ENCODE results near the gene CEL. TPM values are rescaled to one million over a fixed set of nuclear protein-coding genes. Genes with fewer than 3 reads are reported as not detected.
"Not testable (repeated sequence)": the region's sequence is repeated elsewhere in the genome, so short reads cannot be mapped to it uniquely, and the experiment has no call there.

CEL gene
- total RNA-seq, 1 donor from 2014 or later = 0.74 TPM

- Histone ChIP-seq H3K4me1 (peaks cover 6% of the 10 kb centered on the region), H3K27me3 (no peaks in the 10 kb centered on the region), H3K36me3 (no peaks in the 10 kb centered on the region), H3K9me3 (no peaks in the 10 kb centered on the region), H3K27ac (no peak overlapping the region), H3K4me3 (no peak overlapping the region)
- DNase-seq (ENCODE audit: extremely low spot score in 2 of 2) = no peak
- TF ChIP-seq CTCF (IDR thresholded peaks at IDR 0.05) = no peak
- no peak for TF ChIP-seq POLR2AphosphoS5 (IDR thresholded peaks at IDR 0.05; ENCODE audit: insufficient read depth in 1 of 2, low read depth in 1 of 2)
- intact Hi-C loops (cut with DNase I) = no loop called here
These were observed 6.0 kb downstream of the CEL start for GRCh38 chr9:133067813-133068212.

- H3K4me1 ChIP-seq; H3K4me3 ChIP-seq; H3K27me3 ChIP-seq; H3K9me3 ChIP-seq; H3K36me3 ChIP-seq; DNase-seq (ENCODE audit: extremely low spot score in 2 of 2); intact Hi-C loops (cut with DNase I); H3K27ac ChIP-seq: not testable (repeated sequence)
These were observed 6.7 kb downstream of the CEL start for GRCh38 chr9:133068431-133068830.

- DNase-seq (ENCODE audit: extremely low spot score in 2 of 2); H3K4me1 ChIP-seq; H3K27ac ChIP-seq; H3K36me3 ChIP-seq; H3K9me3 ChIP-seq; H3K27me3 ChIP-seq; H3K4me3 ChIP-seq; intact Hi-C loops (cut with DNase I): not testable (repeated sequence)
These were observed 8.8 kb downstream of the CEL start for GRCh38 chr9:133070500-133070961.

GRCh38 chr9:133070985-133071384 is 9.2 kb downstream of the CEL start:
- DNase-seq (ENCODE audit: extremely low spot score in 2 of 2); intact Hi-C loops (cut with DNase I); H3K27ac ChIP-seq; H3K4me3 ChIP-seq; H3K27me3 ChIP-seq; H3K36me3 ChIP-seq; H3K9me3 ChIP-seq; H3K4me1 ChIP-seq: not testable (repeated sequence)

- no peak overlapping the region for H3K4me3 ChIP-seq
- H3K27me3 ChIP-seq = no peaks in the 10 kb centered on the region
- H3K9me3 ChIP-seq = no peaks in the 10 kb centered on the region
- intact Hi-C loops (cut with DNase I) = no loop called here
- no peaks in the 10 kb centered on the region for H3K36me3 ChIP-seq
- DNase-seq (ENCODE audit: extremely low spot score in 2 of 2) = no peak
- TF ChIP-seq POLR2A (IDR thresholded peaks at IDR 0.05) (no peak), POLR2AphosphoS5 (IDR thresholded peaks at IDR 0.05; ENCODE audit: insufficient read depth in 1 of 2, low read depth in 1 of 2) (no peak), CTCF (IDR thresholded peaks at IDR 0.05) (no peak)
- no peaks in the 10 kb centered on the region for H3K4me1 ChIP-seq
- no peak overlapping the region for H3K27ac ChIP-seq
These were observed 9.8 kb downstream of the CEL start for GRCh38 chr9:133071484-133072150.

- H3K27me3 ChIP-seq; intact Hi-C loops (cut with DNase I); H3K36me3 ChIP-seq; H3K4me1 ChIP-seq; H3K9me3 ChIP-seq; DNase-seq (ENCODE audit: extremely low spot score in 2 of 2); H3K27ac ChIP-seq; H3K4me3 ChIP-seq: not testable (repeated sequence)
These were observed 10.4 kb downstream of the CEL start for GRCh38 chr9:133072210-133072609.

- Histone ChIP-seq H3K4me3 (no peak overlapping the region), H3K27ac (no peak overlapping the region), H3K9me3 (no peaks in the 10 kb centered on the region), H3K4me1 (no peaks in the 10 kb centered on the region), H3K27me3 (no peaks in the 10 kb centered on the region), H3K36me3 (no peaks in the 10 kb centered on the region)
- DNase-seq (ENCODE audit: extremely low spot score in 2 of 2) = no peak
- intact Hi-C loops (cut with DNase I) = no loop called here
- no peak for TF ChIP-seq CTCF (IDR thresholded peaks at IDR 0.05)
- no peak for TF ChIP-seq POLR2A (IDR thresholded peaks at IDR 0.05)
- TF ChIP-seq POLR2AphosphoS5 (IDR thresholded peaks at IDR 0.05; ENCODE audit: insufficient read depth in 1 of 2, low read depth in 1 of 2) = no peak
These were observed 11.6 kb downstream of the CEL start for GRCh38 chr9:133073086-133074014.
